IMR-90 (cell line): ENCODE data around the gene DSCAM. TPM values are rescaled to one million over a fixed set of nuclear protein-coding genes. Genes with fewer than 3 reads are reported as not detected.

Experiments used
- ATAC-seq: fragments of 200-7000 bp; cut with Tn5 transposase; 2 replicates; pipeline ENCODE4 v1.9.1; 2020; ENCODE audit warnings: low read depth, mild to moderate bottlenecking, moderate library complexity
- BruUV-seq: library from RNA; stranded (reverse); fragments of 400-500 nt; replicated peaks from 2 replicates; lab custom pipeline; 2021; lab: Mats Ljungman, UMichigan
- CTCF ChIA-PET: fragments of 300-600 bp; formaldehyde crosslinking; extraction: SDS; loops from one replicate; lab custom pipeline; 2021; ENCODE audit warnings: antibody characterized with exemption; lab: Yijun Ruan, JAX
- POLR2A ChIA-PET: fragments of 300-600 bp; sonication (Branson Sonifier 250); formaldehyde crosslinking; loops from one replicate; lab custom pipeline; 2022; ENCODE audit warnings: antibody characterized with exemption; ENCODE audit not compliant: unreplicated experiment; lab: Charles Lee
- DNase-seq: peaks from one replicate; pipeline ENCODE4 v3.0.0; 2013
- H2AFZ ChIP-seq: replicated peaks from 2 replicates; pipeline ENCODE3; 2013; ENCODE audit warnings: low read length, mild to moderate bottlenecking; ENCODE audit not compliant: poor library complexity
- H2AK5ac ChIP-seq: 2 replicates; pipeline ENCODE4 v1.6.1; 2013; ENCODE audit warnings: low read depth, low read length, inconsistent platforms
- H2AK9ac ChIP-seq: replicated peaks from 2 replicates; pipeline ENCODE3; 2013; ENCODE audit warnings: mild to moderate bottlenecking, low read depth, low read length, moderate library complexity; ENCODE audit not compliant: poor library complexity
- H2BK120ac ChIP-seq: 2 replicates; pipeline ENCODE4 v1.6.1; 2013; ENCODE audit warnings: low read depth, low read length, inconsistent platforms
- H2BK15ac ChIP-seq: 3 replicates; pipeline ENCODE4 v1.6.1; 2013; ENCODE audit warnings: low read depth, low read length, inconsistent platforms
- H2BK20ac ChIP-seq: 2 replicates; pipeline ENCODE4 v1.6.1; 2013; ENCODE audit warnings: low read depth, mild to moderate bottlenecking, inconsistent platforms, low read length, moderate library complexity
- H2BK5ac ChIP-seq: 2 replicates; pipeline ENCODE4 v1.6.1; 2013; ENCODE audit warnings: mild to moderate bottlenecking, low read depth, low read length, inconsistent platforms; ENCODE audit not compliant: poor library complexity, severe bottlenecking
- H3K14ac ChIP-seq: replicated peaks from 2 replicates; pipeline ENCODE4 v1.6.1; 2013; ENCODE audit warnings: low read depth, low read length, inconsistent platforms
- H3K18ac ChIP-seq: 2 replicates; pipeline ENCODE4 v1.6.1; 2013; ENCODE audit warnings: low read depth, low read length, control low read depth
- H3K23ac ChIP-seq: 2 replicates; pipeline ENCODE4 v1.6.1; 2013; ENCODE audit warnings: low read depth, low read length, inconsistent platforms
- H3K27ac ChIP-seq: 2 replicates; pipeline ENCODE4 v1.5.1; 2013; ENCODE audit warnings: mild to moderate bottlenecking, control low read depth, low read length; ENCODE audit not compliant: insufficient read depth
- H3K27me3 ChIP-seq: 2 replicates; pipeline ENCODE4 v1.6.1; 2013; ENCODE audit warnings: low read length; ENCODE audit not compliant: control insufficient read depth, insufficient read depth
- H3K36me3 ChIP-seq: 2 replicates; pipeline ENCODE4 v1.6.1; 2013; ENCODE audit warnings: low read length, mixed read lengths; ENCODE audit not compliant: control insufficient read depth, insufficient read depth
- H3K4ac ChIP-seq: 2 replicates; pipeline ENCODE4 v1.6.1; 2013; ENCODE audit warnings: low read depth, low read length, inconsistent platforms
- H3K4me1 ChIP-seq: 2 replicates; pipeline ENCODE4 v1.6.1; 2013; ENCODE audit warnings: low read length, mixed read lengths; ENCODE audit not compliant: control insufficient read depth, insufficient read depth
- H3K4me2 ChIP-seq: 2 replicates; pipeline ENCODE4 v1.6.1; 2013; ENCODE audit warnings: low read depth, mild to moderate bottlenecking, control low read depth, low read length, moderate library complexity
- H3K4me3 ChIP-seq: 2 replicates; pipeline ENCODE4 v1.5.1; 2013; ENCODE audit warnings: low read depth, mild to moderate bottlenecking, control low read depth, low read length, moderate library complexity; ENCODE audit not compliant: insufficient read depth
- H3K56ac ChIP-seq: 2 replicates; pipeline ENCODE4 v1.6.1; 2013; ENCODE audit warnings: low read length, inconsistent platforms; ENCODE audit not compliant: insufficient read depth; ENCODE audit errors: extremely low read depth
- H3K79me1 ChIP-seq, 2 experiments: 2 replicates each; pipeline ENCODE4 v1.6.1; 2013; ENCODE audit warnings: low read length in 2 of 2, inconsistent platforms in 1 of 2, low read depth in 1 of 2
- H3K9ac ChIP-seq: 2 replicates; pipeline ENCODE4 v1.6.1; 2013; ENCODE audit warnings: low read depth, low read length, control low read depth
- H3K9me1 ChIP-seq: 2 replicates; pipeline ENCODE4 v1.6.1; 2013; ENCODE audit warnings: low read length, inconsistent platforms; ENCODE audit not compliant: insufficient read depth
- H3K9me3 ChIP-seq: 2 replicates; pipeline ENCODE4 v1.6.1; 2013; ENCODE audit warnings: low read length; ENCODE audit not compliant: control insufficient read depth, insufficient read depth
- H4K20me1 ChIP-seq: 2 replicates; pipeline ENCODE4 v1.6.1; 2013; ENCODE audit warnings: low read length, inconsistent platforms; ENCODE audit not compliant: insufficient read depth
- H4K5ac ChIP-seq: 2 replicates; pipeline ENCODE4 v1.6.1; 2013; ENCODE audit warnings: mild to moderate bottlenecking, low read depth, low read length, control low read depth
- H4K8ac ChIP-seq, 2 experiments: 2 replicates each; pipeline ENCODE4 v1.6.1; 2013; ENCODE audit warnings: low read depth in 2 of 2, low read length in 2 of 2, control low read depth in 1 of 2, inconsistent platforms in 1 of 2
- H4K91ac ChIP-seq: 2 replicates; pipeline ENCODE4 v1.6.1; 2013; ENCODE audit warnings: low read depth, low read length, inconsistent platforms; ENCODE audit not compliant: insufficient read depth
- BHLHE40 ChIP-seq: fragments of 150-350 bp; IDR thresholded peaks from 2 replicates; pipeline ENCODE4 v1.6.1; 2016; ENCODE audit warnings: mild to moderate bottlenecking, low read depth, low read length
- CEBPB ChIP-seq: IDR thresholded peaks from 2 replicates; pipeline ENCODE4 v1.6.1; 2012; ENCODE audit warnings: low read depth, low read length, improper control_type of control experiment
- CHD1 ChIP-seq: IDR thresholded peaks from 2 replicates; pipeline ENCODE4 v1.6.1; 2012; ENCODE audit warnings: low read depth, low read length, improper control_type of control experiment
- CTCF ChIP-seq: conservative IDR thresholded peaks from 2 replicates; pipeline ENCODE4 v1.5.1; 2012; ENCODE audit warnings: mild to moderate bottlenecking, low read depth, low read length, improper control_type of control experiment
- FOS ChIP-seq: fragments of 150-350 bp; IDR thresholded peaks from 2 replicates; pipeline ENCODE4 v1.6.1; 2016; ENCODE audit warnings: low read depth, low read length
- MAFK ChIP-seq: IDR thresholded peaks from 2 replicates; pipeline ENCODE4 v1.6.1; 2012; ENCODE audit warnings: low read depth, low read length, improper control_type of control experiment
- MAZ ChIP-seq: IDR thresholded peaks from 2 replicates; pipeline ENCODE4 v1.6.1; 2012; ENCODE audit warnings: low read depth, mild to moderate bottlenecking, low read length, improper control_type of control experiment, moderate library complexity, borderline replicate concordance
- MXI1 ChIP-seq: IDR thresholded peaks from 2 replicates; pipeline ENCODE4 v1.6.1; 2012; ENCODE audit warnings: low read depth, mild to moderate bottlenecking, low read length, moderate library complexity, borderline replicate concordance
- NFE2L2 ChIP-seq: fragments of 150-350 bp; IDR thresholded peaks from 2 replicates; pipeline ENCODE4 v1.6.1; 2016; ENCODE audit warnings: low read depth, mild to moderate bottlenecking, low read length
- POLR2A ChIP-seq: IDR thresholded peaks from 2 replicates; pipeline ENCODE4 v1.6.1; 2012; ENCODE audit warnings: mild to moderate bottlenecking, low read depth, low read length
- RAD21 ChIP-seq: IDR thresholded peaks from 2 replicates; pipeline ENCODE4 v1.6.1; 2012; ENCODE audit warnings: low read length, improper control_type of control experiment
- RCOR1 ChIP-seq: IDR thresholded peaks from 2 replicates; pipeline ENCODE4 v1.6.1; 2012; ENCODE audit warnings: mild to moderate bottlenecking, low read length, improper control_type of control experiment; ENCODE audit not compliant: insufficient replicate concordance
- RFX5 ChIP-seq: IDR thresholded peaks from 2 replicates; pipeline ENCODE4 v1.8.0; 2012; ENCODE audit warnings: low read depth, mild to moderate bottlenecking, low read length, moderate library complexity
- SMC3 ChIP-seq: fragments of 150-350 bp; IDR thresholded peaks from 2 replicates; pipeline ENCODE4 v1.6.1; 2016; ENCODE audit warnings: low read depth, mild to moderate bottlenecking, antibody characterized with exemption, low read length, moderate library complexity
- USF2 ChIP-seq: fragments of 150-350 bp; IDR thresholded peaks from 2 replicates; pipeline ENCODE4 v1.6.1; 2017; ENCODE audit warnings: mild to moderate bottlenecking, antibody characterized with exemption, low read length, low read depth
- WGBS, 2 experiments: methylation state at CpG; one replicate each; pipeline versions ENCODE4 v1.1.5 to v1.1.7; 2013; ENCODE audit warnings: missing lambda C conversion rate in 2 of 2; ENCODE audit not compliant: insufficient read length in 1 of 2; ENCODE audit errors: extremely low coverage in 2 of 2; 5-methylcytosine and 5-hydroxymethylcytosine counted together
- dilution Hi-C: fragments of 300-500 bp; cut with HindIII; formaldehyde crosslinking; loops from one replicate; pipeline ENCODE4 v1.14.3; 2018; ENCODE audit warnings: low sequenced_read_pairs; ENCODE audit not compliant: unreplicated experiment
- in situ Hi-C: fragments of 300-500 bp; cut with MboI; formaldehyde crosslinking; loops from 3 replicates; pipeline ENCODE4 v1.14.3; 2019; ENCODE audit warnings: low sequenced_read_pairs, inconsistent platforms, mixed read lengths
- intact Hi-C: fragments of 100-400 bp; cut with micrococcal nuclease; formaldehyde crosslinking; loops from 2 replicates; pipeline ENCODE4 v1.10.0; 2022
- polyA plus RNA-seq, 3 experiments: library from polyadenylated mRNA; depleted of rRNA; stranded (reverse); fragments of >200 nt; gene quantifications; 2 replicates each; pipeline ENCODE4 v1.2.3, GENCODE V29; 2012; ENCODE audit warnings: low replicate concordance in 1 of 3
- total RNA-seq: library from RNA; depleted of rRNA; stranded (reverse); fragments of >200 nt; gene quantifications from 2 replicates; pipeline ENCODE4 v1.2.3, GENCODE V29; 2012
- TF ChIP-seq, protein P1 (sequence below): fragments of 150-350 bp; IDR thresholded peaks from 2 replicates; pipeline ENCODE4 v1.6.1; 2016; ENCODE audit warnings: low read depth, mild to moderate bottlenecking, low read length, moderate library complexity, borderline replicate concordance

The DSCAM gene
- total and polyA plus RNA-seq, 2 of the 4 experiments (the other 2 are of a cell fraction), result under 0.01 to 0.02 TPM

- ChIA-PET POLR2A (no interaction called here), CTCF (no interaction called here)
- Histone ChIP-seq H3K27me3 (no peaks in the 10 kb centered on the region), H3K9ac (no peak overlapping the region), H3K9me1 (no peaks in the 10 kb centered on the region), H3K9me3 (peaks cover 20% of the 10 kb centered on the region), H4K20me1 (no peaks in the 10 kb centered on the region), H2BK20ac (no peak overlapping the region), H3K18ac (no peak overlapping the region), H2AK5ac (no peak overlapping the region), H3K4me3 (no peak overlapping the region), H2AFZ (no peak overlapping the region), H3K27ac (no peak overlapping the region), H4K91ac (no peak overlapping the region), H4K8ac (no peak overlapping the region), H2BK120ac (no peak overlapping the region), H2AK9ac (no peak overlapping the region), H3K4me2 (no peak overlapping the region), H2BK5ac (no peak overlapping the region), H3K23ac (no peak overlapping the region), H3K14ac (no peak overlapping the region), H3K4me1 (no peaks in the 10 kb centered on the region), H3K56ac (no peak overlapping the region), H2BK15ac (no peak overlapping the region), H3K36me3 (no peaks in the 10 kb centered on the region), H4K5ac (no peak overlapping the region), H3K4ac (no peak overlapping the region), H3K79me1 (no peaks in the 10 kb centered on the region)
- in situ Hi-C loops (no loop called here), dilution Hi-C loops (no loop called here), intact Hi-C loops (no loop called here)
- BruUV-seq, result no TSS peak
- no peak for DNase-seq
- TF ChIP-seq, protein P1, sequence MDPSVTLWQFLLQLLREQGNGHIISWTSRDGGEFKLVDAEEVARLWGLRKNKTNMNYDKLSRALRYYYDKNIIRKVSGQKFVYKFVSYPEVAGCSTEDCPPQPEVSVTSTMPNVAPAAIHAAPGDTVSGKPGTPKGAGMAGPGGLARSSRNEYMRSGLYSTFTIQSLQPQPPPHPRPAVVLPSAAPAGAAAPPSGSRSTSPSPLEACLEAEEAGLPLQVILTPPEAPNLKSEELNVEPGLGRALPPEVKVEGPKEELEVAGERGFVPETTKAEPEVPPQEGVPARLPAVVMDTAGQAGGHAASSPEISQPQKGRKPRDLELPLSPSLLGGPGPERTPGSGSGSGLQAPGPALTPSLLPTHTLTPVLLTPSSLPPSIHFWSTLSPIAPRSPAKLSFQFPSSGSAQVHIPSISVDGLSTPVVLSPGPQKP, result no peak
- no peak for TF ChIP-seq MAFK
- no peak for TF ChIP-seq POLR2A
- TF ChIP-seq SMC3, result no peak
- TF ChIP-seq CEBPB, result no peak
- TF ChIP-seq MAZ, result no peak
- TF ChIP-seq NFE2L2, result no peak
- no peak for TF ChIP-seq BHLHE40
- no peak for TF ChIP-seq CHD1
- TF ChIP-seq CTCF, result no peak
- no peak for TF ChIP-seq RAD21
- TF ChIP-seq FOS, result no peak
- TF ChIP-seq RCOR1, result no peak
- TF ChIP-seq USF2, result no peak
- no peak for TF ChIP-seq MXI1
- TF ChIP-seq RFX5, result no peak
- no peak for ATAC-seq
- WGBS, 2 experiments, result no CpG with 5 or more reads among the region's 4 CpGs
Observed at GRCh38 chr21:40886931-40887330, 40.0 kb upstream of the DSCAM start.
